AG10803 (cell line): ENCODE measurements around the gene CLDN6.

Experiments used
- DNase-seq: peaks from one replicate; pipeline ENCODE4 v3.0.0; 2010; ENCODE audit warnings: low read depth
- H3K4me3 ChIP-seq: 2 replicates; pipeline ENCODE4 v1.5.1; 2011; ENCODE audit warnings: mild to moderate bottlenecking, low read length, control low read depth
- TF ChIP-seq, protein P1 (sequence below): conservative IDR thresholded peaks from 2 replicates; pipeline ENCODE4 v1.5.1; 2011; ENCODE audit warnings: mild to moderate bottlenecking, low read length, control low read depth, inconsistent platforms

CLDN6 gene

DNA sequence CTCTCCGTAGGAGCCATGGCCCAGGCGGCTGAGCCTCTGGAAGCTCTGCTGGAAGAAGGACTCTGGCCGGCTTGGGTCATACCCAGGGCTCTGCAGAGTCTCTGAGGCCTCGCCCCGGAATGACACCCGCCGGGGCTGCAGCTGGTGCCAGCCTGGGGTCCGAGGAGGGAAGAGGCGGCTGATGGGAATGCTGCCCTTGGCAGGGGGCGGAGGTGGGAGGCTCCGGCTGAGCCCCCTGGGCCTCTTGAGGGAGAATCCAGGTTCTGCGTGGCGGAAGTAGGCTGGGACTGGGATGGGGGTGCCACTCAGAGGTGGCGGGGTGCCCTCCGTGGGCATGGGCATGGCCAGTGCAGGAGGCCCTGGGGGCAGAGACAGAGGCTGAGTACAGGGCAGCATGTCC is 41.3 kb downstream of the CLDN6 start:
- no peak for DNase-seq
- TF ChIP-seq, protein P1, sequence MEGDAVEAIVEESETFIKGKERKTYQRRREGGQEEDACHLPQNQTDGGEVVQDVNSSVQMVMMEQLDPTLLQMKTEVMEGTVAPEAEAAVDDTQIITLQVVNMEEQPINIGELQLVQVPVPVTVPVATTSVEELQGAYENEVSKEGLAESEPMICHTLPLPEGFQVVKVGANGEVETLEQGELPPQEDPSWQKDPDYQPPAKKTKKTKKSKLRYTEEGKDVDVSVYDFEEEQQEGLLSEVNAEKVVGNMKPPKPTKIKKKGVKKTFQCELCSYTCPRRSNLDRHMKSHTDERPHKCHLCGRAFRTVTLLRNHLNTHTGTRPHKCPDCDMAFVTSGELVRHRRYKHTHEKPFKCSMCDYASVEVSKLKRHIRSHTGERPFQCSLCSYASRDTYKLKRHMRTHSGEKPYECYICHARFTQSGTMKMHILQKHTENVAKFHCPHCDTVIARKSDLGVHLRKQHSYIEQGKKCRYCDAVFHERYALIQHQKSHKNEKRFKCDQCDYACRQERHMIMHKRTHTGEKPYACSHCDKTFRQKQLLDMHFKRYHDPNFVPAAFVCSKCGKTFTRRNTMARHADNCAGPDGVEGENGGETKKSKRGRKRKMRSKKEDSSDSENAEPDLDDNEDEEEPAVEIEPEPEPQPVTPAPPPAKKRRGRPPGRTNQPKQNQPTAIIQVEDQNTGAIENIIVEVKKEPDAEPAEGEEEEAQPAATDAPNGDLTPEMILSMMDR, result no peak

DNA sequence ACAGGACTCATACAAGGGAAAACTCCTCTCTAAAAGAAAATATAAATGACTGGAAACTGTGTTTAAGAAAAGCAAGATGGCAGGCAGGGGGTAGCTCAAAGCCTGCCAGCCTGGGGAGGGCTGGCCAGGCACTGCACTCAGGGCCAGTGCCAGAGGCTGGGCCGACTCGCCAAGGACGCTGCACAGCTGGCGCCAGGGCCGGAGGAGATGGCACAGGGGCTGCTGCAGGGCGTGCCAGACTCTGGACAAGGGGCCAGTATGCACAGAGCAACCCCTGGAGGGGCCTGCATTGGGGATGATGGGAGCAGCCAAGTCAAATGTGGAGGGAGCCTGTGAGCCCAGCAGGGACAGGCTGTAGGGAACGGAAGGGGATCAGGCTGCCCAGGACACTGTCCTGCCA is 41.8 kb downstream of the CLDN6 start:
- TF ChIP-seq, protein P1, result no peak
- no peak for DNase-seq

More for the DNA sequence above, 41.3 kb downstream of the CLDN6 start:
- no peak overlapping the region for H3K4me3 ChIP-seq

DNA sequence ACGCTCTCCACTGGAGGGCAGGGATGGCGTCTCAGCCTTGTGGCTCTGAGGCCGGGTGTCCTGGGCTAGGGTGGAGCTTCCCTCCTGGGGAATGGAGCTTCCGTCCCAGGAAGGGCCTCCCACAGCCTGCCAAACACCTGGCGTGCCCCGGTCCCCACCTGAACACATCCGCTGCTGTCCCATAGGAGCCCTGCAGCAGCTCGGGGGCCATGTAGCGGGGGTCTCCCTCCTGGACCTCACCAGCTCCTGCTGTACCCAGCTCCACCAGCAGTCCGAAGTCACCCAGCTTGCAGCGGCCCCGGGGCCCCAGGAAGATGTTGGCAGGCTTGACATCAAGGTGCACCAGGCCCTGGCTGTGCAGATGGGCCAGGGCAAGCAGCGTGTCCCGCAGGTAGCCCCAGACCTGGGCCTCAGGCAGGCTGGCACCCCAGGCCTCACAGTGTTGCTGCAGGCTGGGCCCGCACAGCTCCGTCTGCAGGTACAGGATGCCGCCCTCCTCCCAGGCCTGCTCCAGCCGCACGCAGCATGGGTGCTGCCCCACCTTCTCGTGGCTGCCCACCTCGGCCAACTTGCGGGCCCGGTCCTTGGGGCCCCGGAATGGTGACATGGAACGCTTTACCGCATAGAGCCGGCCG is 42.7 kb downstream of the CLDN6 start:
- no peak for DNase-seq
- H3K4me3 ChIP-seq, result no peak overlapping the region
- TF ChIP-seq, protein P1, result no peak

More for the DNA sequence above, 41.8 kb downstream of the CLDN6 start:
- no peak overlapping the region for H3K4me3 ChIP-seq

- H3K4me3 ChIP-seq, result no peak overlapping the region
- TF ChIP-seq, protein P1, result no peak
- DNase-seq, result no peak
Observed at GRCh38 chr16:2974319-2975056, 43.5 kb downstream of the CLDN6 start.

GRCh38 chr16:2973605-2974318 is 44.2 kb downstream of the CLDN6 start:
- no peak for DNase-seq
- TF ChIP-seq, protein P1, result no peak
- no peak overlapping the region for H3K4me3 ChIP-seq

GRCh38 chr16:2973093-2973492 is 44.9 kb downstream of the CLDN6 start:
- DNase-seq, result no peak
- TF ChIP-seq, protein P1, result no peak
- H3K4me3 ChIP-seq, result no peak overlapping the region
